H9 (cell line): Measurements from ENCODE around the gene NCKAP5L. TPM values are rescaled to one million over a fixed set of nuclear protein-coding genes. Genes with fewer than 3 reads are reported as not detected.

ENCODE experiments used
- DNase-seq: peaks from one replicate; pipeline ENCODE4 v3.0.0-alpha.2; 2017
- H2AFZ ChIP-seq: one replicate; pipeline ENCODE4 v1.6.1; 2013; ENCODE audit warnings: mild to moderate bottlenecking, low read length, control low read depth, moderate library complexity
- H2AK5ac ChIP-seq: 2 replicates; pipeline ENCODE4 v1.6.1; 2013; ENCODE audit warnings: low read length, control low read depth, mixed read lengths; ENCODE audit not compliant: insufficient read length
- H2BK120ac ChIP-seq: one replicate; pipeline ENCODE4 v1.6.1; 2013; ENCODE audit warnings: low read depth, mild to moderate bottlenecking, low read length, control low read depth, inconsistent platforms; ENCODE audit not compliant: poor library complexity, severe bottlenecking
- H2BK12ac ChIP-seq: 2 replicates; pipeline ENCODE4 v1.6.1; 2013; ENCODE audit warnings: low read length, control low read depth, mixed read lengths, low read depth; ENCODE audit not compliant: insufficient read length
- H2BK15ac ChIP-seq: 2 replicates; pipeline ENCODE4 v1.6.1; 2013; ENCODE audit warnings: low read depth, low read length, control low read depth
- H2BK20ac ChIP-seq: one replicate; pipeline ENCODE4 v1.6.1; 2013; ENCODE audit warnings: low read depth, mild to moderate bottlenecking, low read length, control low read depth, inconsistent platforms; ENCODE audit not compliant: poor library complexity, severe bottlenecking
- H2BK5ac ChIP-seq: 2 replicates; pipeline ENCODE4 v1.6.1; 2013; ENCODE audit warnings: low read length, control low read depth, mixed read lengths; ENCODE audit not compliant: insufficient read length
- H3K14ac ChIP-seq: 2 replicates; pipeline ENCODE4 v1.6.1; 2013; ENCODE audit warnings: low read length, control low read depth; ENCODE audit not compliant: insufficient read depth
- H3K18ac ChIP-seq: 2 replicates; pipeline ENCODE4 v1.6.1; 2013; ENCODE audit warnings: low read depth, mild to moderate bottlenecking, mixed read lengths, low read length, control low read depth; ENCODE audit not compliant: insufficient read length
- H3K23ac ChIP-seq: 2 replicates; pipeline ENCODE4 v1.6.1; 2013; ENCODE audit warnings: low read length, control low read depth, mixed read lengths, low read depth; ENCODE audit not compliant: insufficient read length
- H3K23me2 ChIP-seq: 2 replicates; pipeline ENCODE4 v1.6.1; 2013; ENCODE audit warnings: low read depth, mild to moderate bottlenecking, mixed read lengths, low read length, control low read depth; ENCODE audit not compliant: insufficient read length, poor library complexity, severe bottlenecking
- H3K27ac ChIP-seq: 2 replicates; pipeline ENCODE4 v1.5.1; 2013; ENCODE audit warnings: low read length, control low read depth, mixed read lengths, low read depth; ENCODE audit not compliant: insufficient read length
- H3K27me3 ChIP-seq: 2 replicates; pipeline ENCODE4 v1.6.1; 2013; ENCODE audit warnings: low read length, control low read depth, inconsistent platforms; ENCODE audit not compliant: insufficient read depth
- H3K4ac ChIP-seq: 2 replicates; pipeline ENCODE4 v1.6.1; 2013; ENCODE audit warnings: low read depth, mild to moderate bottlenecking, control low read depth, inconsistent platforms, low read length, moderate library complexity
- H3K4me1 ChIP-seq: 2 replicates; pipeline ENCODE4 v1.6.1; 2013; ENCODE audit warnings: low read length, control low read depth, inconsistent platforms; ENCODE audit not compliant: insufficient read depth
- H3K4me2 ChIP-seq: 2 replicates; pipeline ENCODE4 v1.6.1; 2013; ENCODE audit warnings: low read length, control low read depth, mixed read lengths; ENCODE audit not compliant: insufficient read length, insufficient read depth
- H3K56ac ChIP-seq: 2 replicates; pipeline ENCODE4 v1.6.1; 2013; ENCODE audit warnings: low read depth, mild to moderate bottlenecking, mixed read lengths, low read length, control low read depth; ENCODE audit not compliant: insufficient read length
- H3K79me1 ChIP-seq: 2 replicates; pipeline ENCODE4 v1.6.1; 2013; ENCODE audit warnings: low read depth, mild to moderate bottlenecking, moderate library complexity, low read length, control low read depth, inconsistent platforms; ENCODE audit not compliant: insufficient read depth, poor library complexity, severe bottlenecking
- H3K79me2 ChIP-seq: 2 replicates; pipeline ENCODE4 v1.6.1; 2013; ENCODE audit warnings: low read length, control low read depth, inconsistent platforms; ENCODE audit not compliant: insufficient read depth
- H3K9ac ChIP-seq: 2 replicates; pipeline ENCODE4 v1.6.1; 2013; ENCODE audit warnings: low read length, control low read depth, mixed read lengths; ENCODE audit not compliant: insufficient read length; ENCODE audit errors: extremely low read depth
- H3K9me3 ChIP-seq: one replicate; pipeline ENCODE4 v1.6.1; 2013; ENCODE audit warnings: low read depth, low read length, inconsistent platforms; ENCODE audit not compliant: control insufficient read depth
- H3T11ph ChIP-seq: one replicate; pipeline ENCODE4 v1.6.1; 2013; ENCODE audit warnings: mild to moderate bottlenecking, low read length, control low read depth, inconsistent platforms
- H4K20me1 ChIP-seq: one replicate; pipeline ENCODE4 v1.6.1; 2013; ENCODE audit not compliant: control insufficient read depth, insufficient read length, insufficient read depth
- H4K5ac ChIP-seq: 2 replicates; pipeline ENCODE4 v1.6.1; 2013; ENCODE audit warnings: low read depth, mild to moderate bottlenecking, mixed read lengths, low read length, control low read depth; ENCODE audit not compliant: insufficient read length
- H4K8ac ChIP-seq: replicated peaks from 2 replicates; pipeline ENCODE4 v1.6.1; 2013; ENCODE audit warnings: low read length, control low read depth, mixed read lengths, low read depth; ENCODE audit not compliant: insufficient read length
- H4K91ac ChIP-seq: 2 replicates; pipeline ENCODE4 v1.6.1; 2013; ENCODE audit warnings: low read depth, mild to moderate bottlenecking, moderate library complexity, mixed read lengths, low read length, control low read depth; ENCODE audit not compliant: insufficient read length
- H3K27ac Mint-ChIP-seq, 3 experiments: 2 replicates in 2 of 3; 3 replicates in 1 of 3; pipeline ENCODE4 v1.8.0; 2020 to 2021; ENCODE audit warnings: mixed read lengths in 3 of 3, mild to moderate bottlenecking in 1 of 3, moderate library complexity in 1 of 3
- H3K27me3 Mint-ChIP-seq: 2 replicates; pipeline ENCODE4 v1.8.0; 2021; ENCODE audit warnings: low read depth, mild to moderate bottlenecking, moderate library complexity, mixed read lengths
- H3K36me3 Mint-ChIP-seq, 3 experiments: 2 replicates in 2 of 3; 3 replicates in 1 of 3; pipeline ENCODE4 v1.8.0; 2020 to 2021; ENCODE audit warnings: low read depth in 3 of 3, mixed read lengths in 3 of 3; ENCODE audit not compliant: insufficient read depth in 1 of 3
- H3K4me1 Mint-ChIP-seq, 2 experiments: 2 replicates each; pipeline ENCODE4 v1.8.0; 2020; ENCODE audit warnings: mixed read lengths in 2 of 2
- H3K4me3 Mint-ChIP-seq, 2 experiments: 2 replicates in 1 of 2; 3 replicates in 1 of 2; pipeline ENCODE4 v1.8.0; 2020 to 2021; ENCODE audit warnings: mild to moderate bottlenecking in 2 of 2, mixed read lengths in 2 of 2, moderate library complexity in 1 of 2
- H3K9me3 Mint-ChIP-seq, 2 experiments: 2 replicates in 1 of 2; 3 replicates in 1 of 2; pipeline ENCODE4 v1.8.0; 2020; ENCODE audit warnings: mild to moderate bottlenecking in 2 of 2, mixed read lengths in 2 of 2, moderate library complexity in 1 of 2
- CTCF ChIP-seq: fragments of 200-600 bp; sonication (generic); conservative IDR thresholded peaks from 3 replicates; pipeline ENCODE4 v1.8.0; 2021; ENCODE audit warnings: antibody characterized with exemption, mild to moderate bottlenecking
- WGBS: extraction: QIAGEN DNeasy Blood & Tissue Kit; methylation state at CpG from one replicate; pipeline ENCODE4 v1.1.7; 2013; ENCODE audit warnings: missing lambda C conversion rate, low lambda C conversion rate, mixed read lengths; ENCODE audit not compliant: insufficient read length; ENCODE audit errors: extremely low coverage; 5-methylcytosine and 5-hydroxymethylcytosine counted together
- total RNA-seq: library from RNA; stranded (reverse); gene quantifications from 2 replicates; pipeline ENCODE4 v1.2.1, GENCODE V29; 2021

The NCKAP5L gene
- total RNA-seq, 1 experiment from 2014 or later: 27.7 TPM

DNA sequence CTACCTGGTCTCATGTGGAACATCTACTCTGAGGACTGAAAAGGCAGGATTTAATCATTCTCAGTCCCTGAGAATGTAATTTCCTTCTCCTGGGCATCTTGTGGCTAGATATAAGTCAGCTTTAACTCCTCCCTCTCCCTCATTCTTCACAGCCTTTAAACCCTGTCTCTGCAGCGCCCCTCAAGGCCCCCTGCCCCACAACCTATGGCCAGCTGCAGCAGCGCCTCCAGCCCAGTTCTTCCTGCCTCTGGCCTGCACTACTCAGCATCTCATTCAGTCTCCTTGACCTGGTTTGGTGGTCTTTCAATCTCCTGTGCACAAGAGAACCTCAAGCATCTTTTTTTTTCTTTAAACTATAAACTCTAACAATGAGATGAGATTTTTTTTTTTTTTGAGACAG lies 29.3 kb downstream of the NCKAP5L start:
- H2AFZ ChIP-seq: no peak overlapping the region
- Mint-ChIP-seq H3K9me3 (no peaks in the 10 kb centered on the region), H3K4me1 (no peaks in the 10 kb centered on the region), H3K36me3 (peaks cover 16 to 43% (median 17%) of the 10 kb centered on the region in 3 experiments), H3K27ac (no peak overlapping the region), H3K4me3 (no peak overlapping the region; a peak in 1 of 5 replicates), H3K27me3 (no peaks in the 10 kb centered on the region)
- H2BK12ac ChIP-seq: no peak overlapping the region
- H4K91ac ChIP-seq: no peak overlapping the region
- no peak overlapping the region for H3K23ac ChIP-seq
- no peak overlapping the region for H2BK120ac ChIP-seq
- H3K4me2 ChIP-seq: no peak overlapping the region
- no peaks in the 10 kb centered on the region for H3K23me2 ChIP-seq
- no CpG with 5 or more reads among the region's 2 CpGs for WGBS
- H3K9me3 ChIP-seq: no peaks in the 10 kb centered on the region
- H3K56ac ChIP-seq: no peak overlapping the region
- H2BK15ac ChIP-seq: no peak overlapping the region
- no peaks in the 10 kb centered on the region for H3K79me1 ChIP-seq
- H4K5ac ChIP-seq: no peak overlapping the region
- H3T11ph ChIP-seq: no peak overlapping the region
- no peak overlapping the region for H3K14ac ChIP-seq
- no peak overlapping the region for H3K27ac ChIP-seq
- no peak overlapping the region for H4K8ac ChIP-seq
- no peaks in the 10 kb centered on the region for H3K4me1 ChIP-seq
- no peak for TF ChIP-seq CTCF
- no peak overlapping the region for H3K9ac ChIP-seq
- no peak overlapping the region for H3K4ac ChIP-seq
- no peak overlapping the region for H3K18ac ChIP-seq
- H3K27me3 ChIP-seq: no peaks in the 10 kb centered on the region
- no peak for DNase-seq
- no peak overlapping the region for H2BK5ac ChIP-seq
- H4K20me1 ChIP-seq: no peaks in the 10 kb centered on the region
- no peak overlapping the region for H2AK5ac ChIP-seq
- no peaks in the 10 kb centered on the region for H3K79me2 ChIP-seq
- no peak overlapping the region for H2BK20ac ChIP-seq
